ENCODE measurements around the gene MAEA.

Gene MAEA

GRCh38 chr4:1300466-1301455, 11.1 kb downstream of the MAEA start:
- no peak for DNase-seq (ENCODE audit: low read depth)

GRCh38 chr4:1302159-1302558, 12.5 kb downstream of the MAEA start:
- no peak for DNase-seq (ENCODE audit: low read depth)

DNA sequence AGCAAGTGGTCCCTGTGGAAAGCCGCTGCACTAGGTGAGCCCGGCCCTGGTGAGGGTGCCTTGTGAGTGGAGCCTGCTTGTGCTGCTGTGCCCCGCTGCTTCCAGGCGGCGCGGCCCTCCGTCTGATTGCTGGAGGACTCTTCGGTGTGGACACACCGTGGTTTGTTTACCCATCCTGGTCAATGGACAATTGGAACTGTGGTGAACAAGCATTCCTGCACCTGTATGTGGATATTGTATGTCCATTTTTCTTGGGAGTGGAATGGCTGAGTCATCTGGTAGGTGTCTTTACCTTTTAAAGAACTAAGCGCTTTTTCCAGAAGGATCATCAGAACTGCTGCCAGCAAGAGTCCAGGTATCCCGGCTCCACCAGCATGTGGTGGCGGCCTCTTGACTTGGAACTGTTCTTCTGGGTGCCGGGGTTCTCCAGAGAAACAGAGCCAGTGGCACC, 15.6 kb downstream of the MAEA start:
- no peak for DNase-seq (ENCODE audit: low read depth)

- peak; percentile 41 for DNase-seq (ENCODE audit: low read depth)
Observed at GRCh38 chr4:1305781-1306455, 16.2 kb downstream of the MAEA start.

GRCh38 chr4:1307951-1308735, 18.5 kb downstream of the MAEA start:
- no peak for DNase-seq (ENCODE audit: low read depth)

- peak; percentile 57 for DNase-seq (ENCODE audit: low read depth)
Observed at GRCh38 chr4:1309261-1310010, 19.7 kb downstream of the MAEA start.

DNA sequence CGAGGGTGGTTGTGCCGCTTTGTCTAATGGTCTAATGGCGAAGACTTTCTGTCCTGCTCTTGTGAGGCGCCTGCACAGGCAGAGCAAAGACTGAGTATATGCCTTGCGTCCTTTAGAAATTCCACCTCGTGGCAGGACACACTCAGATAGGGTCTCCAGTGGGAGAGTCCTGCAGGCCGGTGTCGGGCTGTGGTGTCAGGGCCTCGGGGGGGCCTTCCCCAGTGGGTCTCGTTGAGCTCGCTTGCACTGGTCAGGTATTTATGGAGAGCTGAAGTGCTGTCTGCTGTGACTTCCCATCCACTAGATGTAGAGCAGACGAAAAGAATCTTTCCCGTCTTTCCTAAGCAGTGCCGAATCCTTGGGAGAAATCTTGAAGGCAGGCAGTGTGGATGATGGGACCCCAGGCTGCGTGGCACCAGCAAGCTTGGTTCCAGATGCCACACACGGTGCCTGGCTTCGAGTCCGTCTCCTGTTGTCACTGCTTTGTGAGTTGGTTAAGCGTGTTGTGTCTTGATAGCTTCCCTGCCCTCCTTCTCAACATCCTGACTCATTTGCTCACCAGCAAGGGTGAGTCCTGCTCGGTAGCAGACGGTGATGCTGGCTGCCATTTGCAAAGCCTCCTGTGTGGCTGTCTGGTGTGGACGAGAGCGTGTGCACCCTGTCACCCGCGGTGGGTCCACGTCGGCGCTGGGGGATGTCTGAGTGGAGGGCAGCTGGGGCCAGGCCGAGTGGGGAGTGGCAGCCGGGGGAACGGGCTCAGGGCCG, 20.5 kb downstream of the MAEA start:
- no peak for DNase-seq (ENCODE audit: low read depth)

DNA sequence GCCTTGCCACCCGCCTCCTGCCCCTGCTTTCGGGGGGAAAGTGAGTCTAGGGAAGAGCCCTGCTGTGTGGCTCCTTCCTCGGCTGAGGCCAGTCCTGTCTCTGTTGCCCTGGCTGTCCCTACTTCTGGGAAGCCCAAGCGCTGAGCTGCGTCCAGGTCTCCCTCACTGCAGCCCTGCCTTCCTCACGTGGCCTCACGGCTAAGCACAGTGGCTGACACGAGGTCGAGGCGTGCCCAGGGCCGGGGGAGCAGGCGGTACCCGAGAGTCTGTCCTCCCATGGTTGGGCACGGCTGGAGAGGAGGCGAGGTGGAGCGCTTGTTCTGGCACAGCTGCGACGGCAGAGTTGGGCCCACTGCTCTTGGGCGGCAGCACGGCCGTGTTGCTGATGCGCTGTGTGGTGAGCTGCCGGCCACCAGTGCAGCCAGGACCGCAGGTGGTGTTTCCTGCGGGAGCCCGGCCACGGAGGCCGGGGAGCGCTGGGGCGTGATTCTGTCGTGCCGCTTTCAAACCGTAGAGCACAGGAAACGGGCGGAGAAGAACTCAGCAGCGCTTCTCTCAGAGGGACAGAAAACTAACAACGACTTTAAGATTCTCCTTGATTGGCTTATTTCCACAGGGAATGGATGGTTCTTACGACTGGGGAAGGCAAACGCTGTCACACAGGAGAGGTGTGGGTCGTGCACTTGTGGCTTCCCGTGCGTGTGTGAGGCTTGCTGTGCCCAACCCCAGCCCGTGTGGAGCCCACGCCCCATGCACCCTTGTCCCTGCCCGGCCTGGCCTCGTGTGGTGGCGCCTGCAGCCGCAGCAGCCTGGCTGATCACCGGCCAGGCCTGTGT, 21.3 kb downstream of the MAEA start:
- no peak for DNase-seq (ENCODE audit: low read depth)

DNA sequence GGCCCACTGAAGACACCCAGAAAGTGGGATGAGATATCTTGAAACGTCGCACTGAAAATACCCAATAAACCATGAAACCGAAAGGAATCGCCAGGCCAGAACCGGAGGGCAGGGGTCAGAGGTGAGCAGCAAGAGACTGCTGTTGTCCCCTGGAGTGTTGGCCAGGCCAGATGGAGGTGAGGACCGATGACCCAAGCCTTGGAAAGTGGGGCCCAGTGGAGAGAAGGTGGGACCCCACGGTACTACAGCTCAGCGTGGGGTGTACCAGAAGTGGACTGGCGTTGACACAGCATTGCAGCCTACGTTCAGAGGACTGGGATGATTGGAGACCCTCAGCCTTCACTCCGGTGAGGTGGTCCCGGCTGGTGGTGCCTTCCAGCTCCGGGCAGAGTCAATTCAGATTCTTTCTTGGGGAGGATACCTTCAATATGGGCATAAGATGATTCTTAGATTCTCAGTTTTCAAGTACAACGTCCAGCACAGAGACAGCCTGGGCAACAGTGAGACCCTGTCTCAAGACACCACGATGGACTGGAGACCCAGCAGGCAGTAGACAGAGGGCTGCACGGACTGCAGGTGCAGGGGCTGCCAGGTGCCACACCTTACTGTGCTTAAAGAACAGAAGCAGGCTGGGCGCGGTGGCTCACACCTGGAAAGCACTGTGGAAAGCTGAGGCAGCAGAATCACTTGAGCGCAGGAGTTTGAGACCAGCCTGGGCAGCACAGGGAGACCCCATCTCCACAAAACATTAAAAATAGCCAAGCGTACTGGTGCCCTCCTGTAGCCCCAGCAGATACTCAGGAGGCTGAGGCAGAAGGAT, 23.3 kb downstream of the MAEA start:
- DNase-seq (ENCODE audit: low read depth): no peak

DNA sequence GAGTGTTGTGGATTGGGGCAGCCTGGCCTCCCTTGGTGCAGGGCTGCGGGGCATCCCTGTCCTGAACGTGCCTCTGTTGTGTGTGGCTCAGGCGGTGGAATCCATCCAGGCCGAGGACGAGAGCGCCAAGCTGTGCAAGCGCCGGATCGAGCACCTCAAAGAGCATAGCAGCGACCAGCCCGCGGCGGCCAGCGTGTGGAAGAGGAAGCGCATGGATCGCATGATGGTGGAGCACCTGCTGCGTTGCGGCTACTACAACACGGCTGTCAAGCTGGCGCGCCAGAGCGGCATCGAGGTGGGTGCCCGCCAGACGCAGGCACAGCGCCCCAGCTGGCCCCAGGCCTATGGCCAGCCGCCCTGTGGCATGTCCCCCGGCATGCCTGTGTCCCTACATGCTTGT, 25.6 kb downstream of the MAEA start:
- DNase-seq (ENCODE audit: low read depth): no peak

DNA sequence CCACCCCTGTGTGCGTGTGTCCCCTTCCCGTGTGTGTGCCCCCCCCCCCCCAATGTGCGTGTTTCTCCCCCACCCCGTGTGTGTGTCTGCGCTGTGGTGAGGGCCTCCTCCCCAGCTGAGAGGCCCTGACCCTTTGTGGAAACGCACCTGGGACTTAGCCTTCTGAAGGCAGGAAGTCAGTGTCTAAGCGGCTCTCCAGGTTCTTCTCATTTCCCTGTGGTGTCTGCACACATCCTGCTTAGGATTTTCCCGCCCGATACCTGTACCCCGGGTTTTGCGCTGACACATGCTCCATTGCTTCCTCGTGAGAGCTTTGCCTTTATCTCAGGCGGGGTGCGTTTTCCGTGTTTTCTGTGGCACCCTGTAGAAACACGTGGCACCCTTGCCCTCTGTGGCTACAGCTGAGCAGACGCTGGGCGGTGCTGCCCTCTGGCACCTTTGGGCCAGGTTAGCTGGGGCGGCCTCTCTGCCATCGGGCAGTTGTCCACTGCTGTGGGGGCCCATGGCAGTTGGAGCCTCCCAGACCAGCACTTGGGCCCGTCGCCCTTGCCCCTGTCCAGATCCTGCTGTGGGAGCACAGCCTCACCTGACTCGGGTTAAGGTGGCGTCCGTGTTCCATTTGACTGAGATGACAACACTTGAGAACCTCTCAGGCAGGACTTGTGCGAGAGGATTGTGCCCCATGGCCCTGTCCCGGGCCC, 26.3 kb downstream of the MAEA start:
- DNase-seq (ENCODE audit: low read depth): no peak

- no peak for DNase-seq (ENCODE audit: low read depth)
Observed at GRCh38 chr4:1316537-1317168, 27.0 kb downstream of the MAEA start.

DNA sequence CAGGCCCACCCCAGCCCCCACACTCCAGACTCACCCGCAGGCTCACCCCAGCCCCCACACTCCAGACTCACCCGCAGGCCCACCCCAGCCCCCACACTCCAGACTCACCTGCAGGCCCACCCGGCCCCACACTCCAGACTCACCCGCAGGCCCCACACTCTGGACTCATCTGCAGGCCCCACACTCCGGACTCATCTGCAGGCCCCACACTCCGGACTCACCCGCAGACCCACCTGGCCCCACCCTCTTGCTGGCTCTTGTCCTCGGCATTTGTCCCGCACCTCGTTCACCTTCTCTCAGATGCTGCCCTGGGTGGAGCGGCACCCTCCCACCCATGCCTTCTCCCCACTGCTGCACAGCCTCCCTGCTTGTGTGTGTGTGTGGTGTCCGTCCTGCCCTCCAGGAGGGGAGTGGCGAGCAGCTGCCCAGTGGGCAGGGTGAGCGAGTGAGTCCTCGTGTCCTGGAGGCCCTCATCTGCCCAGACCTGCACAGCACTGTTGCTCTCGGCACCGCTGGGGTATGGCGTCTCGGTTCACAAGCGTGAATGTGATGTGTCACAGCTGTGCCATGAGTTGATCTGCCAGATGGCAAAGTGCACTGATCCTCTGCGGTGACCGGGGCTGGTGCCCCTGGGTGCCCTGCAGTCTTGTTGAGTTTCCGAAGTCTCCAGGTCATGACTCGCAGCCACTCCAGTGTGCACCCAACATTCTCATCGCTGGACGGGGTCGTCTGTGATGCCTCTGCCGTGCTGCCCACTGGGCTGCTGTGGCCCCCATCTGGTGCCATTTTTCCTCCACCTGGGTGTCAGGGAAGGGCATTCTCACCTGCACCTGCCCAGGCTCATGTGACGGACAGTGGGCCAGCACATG, 27.7 kb downstream of the MAEA start:
- no peak for DNase-seq (ENCODE audit: low read depth)

- DNase-seq (ENCODE audit: low read depth): no peak
Observed at GRCh38 chr4:1318046-1318375, 28.3 kb downstream of the MAEA start.

DNA sequence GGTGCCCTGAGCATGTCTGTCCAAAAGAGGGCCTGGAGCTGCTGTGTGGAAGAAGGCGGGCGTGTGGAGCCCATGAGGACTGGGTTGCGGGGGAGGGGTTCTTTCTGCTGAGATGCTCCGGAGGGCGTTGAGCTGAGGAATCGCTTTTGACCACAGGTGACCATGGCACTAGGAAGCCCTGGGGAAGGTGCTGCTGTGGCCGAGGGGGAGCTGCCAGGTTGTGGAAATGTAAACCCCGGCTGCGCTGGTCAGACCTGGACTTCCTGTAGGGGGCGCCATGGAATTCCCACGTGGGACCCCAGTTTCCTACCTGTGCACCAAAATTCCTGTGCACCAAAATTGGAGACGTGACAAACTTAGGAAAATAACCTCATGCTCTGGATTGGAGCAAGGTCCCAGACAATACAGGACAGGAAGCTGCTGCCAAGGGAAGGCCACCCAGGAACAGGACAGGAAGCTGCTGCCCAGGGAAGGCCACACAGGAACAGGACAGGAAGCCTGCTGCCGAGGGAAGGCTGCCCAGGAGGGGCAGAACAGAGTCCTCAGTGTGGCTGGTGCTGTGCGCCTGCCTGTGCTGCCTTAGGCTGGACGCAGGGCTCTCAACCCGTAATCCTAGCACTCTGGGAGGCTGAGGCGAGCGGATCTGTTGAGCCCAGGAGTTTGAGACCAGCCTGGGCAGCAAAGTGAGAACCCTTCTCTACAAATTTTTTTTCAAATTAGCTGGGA, 29.0 kb downstream of the MAEA start:
- no peak for DNase-seq (ENCODE audit: low read depth)

GRCh38 chr4:1321486-1321885, 31.8 kb downstream of the MAEA start:
- DNase-seq (ENCODE audit: low read depth): no peak

Measured in T-helper 22 cell (primary cell).